Breast epithelium (tissue), 4 donors: ENCODE results near the gene AQP6. TPM values are rescaled to one million over a fixed set of nuclear protein-coding genes. Genes with fewer than 3 reads are reported as not detected.

Experiments
- DNase-seq, 2 donors: peaks; one replicate each; pipeline ENCODE4 v3.0.0-alpha.2; 2019; ENCODE audit warnings: low spot score in 2 of 2
- H3K27ac ChIP-seq, 2 donors: fragments of 200-600 bp; sonication (generic) in 1 of 2; one replicate each; pipeline ENCODE4 v1.5.1; 2016 to 2019; ENCODE audit warnings: mild to moderate bottlenecking in 1 of 2
- H3K27me3 ChIP-seq, 2 donors: fragments of 200-600 bp; sonication (generic) in 1 of 2; one replicate each; pipeline versions ENCODE4 v1.5.1 to v1.6.0; 2017 to 2019; ENCODE audit warnings: control low read depth in 1 of 2, mild to moderate bottlenecking in 1 of 2
- H3K36me3 ChIP-seq: fragments of 200-600 bp; one replicate; pipeline ENCODE4 v1.5.1; 2019
- H3K4me1 ChIP-seq, 2 donors: fragments of 200-600 bp; sonication (generic); one replicate each; pipeline ENCODE4 v1.5.1; 2016 to 2019; ENCODE audit warnings: control low read depth in 1 of 2
- H3K4me3 ChIP-seq, 3 donors: fragments of 200-600 bp; sonication (generic); 1 replicate in 2 of 3; 2 replicates in 1 of 3; pipeline ENCODE4 v1.5.1; 2016 to 2019; ENCODE audit warnings: mild to moderate bottlenecking in 3 of 3, moderate library complexity in 2 of 3
- H3K9me3 ChIP-seq, 2 donors: fragments of 200-600 bp; sonication (generic) in 1 of 2; one replicate each; pipeline ENCODE4 v1.5.1; 2016 to 2019; ENCODE audit warnings: control low read depth in 1 of 2
- CTCF ChIP-seq, 3 donors: fragments of 450-650 bp; IDR thresholded peaks; one replicate each; pipeline ENCODE4 v1.5.1; 2016 to 2017; ENCODE audit warnings: antibody characterized with exemption in 3 of 3, mild to moderate bottlenecking in 3 of 3, moderate library complexity in 3 of 3
- POLR2A ChIP-seq: fragments of 450-650 bp; IDR thresholded peaks from one replicate; pipeline ENCODE4 v1.6.1; 2016; ENCODE audit warnings: antibody characterized with exemption, mild to moderate bottlenecking, moderate library complexity
- POLR2AphosphoS5 ChIP-seq, 3 donors: sonication (generic); formaldehyde crosslinking; IDR thresholded peaks; one replicate each; pipeline ENCODE4 v1.6.1; 2017; ENCODE audit warnings: antibody characterized with exemption in 3 of 3
- intact Hi-C: fragments of 100-400 bp; cut with DNase I; formaldehyde crosslinking; loops from one replicate; pipeline ENCODE4 v1.15.1; 2023; ENCODE audit warnings: low total_unique reads
- total RNA-seq, 3 donors: library from RNA; depleted of rRNA; stranded (reverse); fragments of >200 nt; gene quantifications; one replicate each; pipeline ENCODE4 v1.1.0, GENCODE V29; 2016

AQP6 gene
- total RNA-seq, 3 donors from 2014 or later = 0.16 TPM; not detected in 2

- H3K27me3 ChIP-seq = no peaks in the 10 kb centered on the region
- H3K9me3 ChIP-seq = no peaks in the 10 kb centered on the region
- TF ChIP-seq POLR2A (no peak), CTCF (IDR thresholded peaks at IDR 0.05) (no peak), POLR2AphosphoS5 (IDR thresholded peaks at IDR 0.05) (no peak)
- no peaks in the 10 kb centered on the region for H3K36me3 ChIP-seq
- H3K4me1 ChIP-seq = no peaks in the 10 kb centered on the region
- intact Hi-C loops = loop anchor here (5.0 kb wide), 1 partner anchor 798 kb away; no protein-coding TSS in a partner anchor
- no peak overlapping the region for H3K27ac ChIP-seq
- no peak overlapping the region for H3K4me3 ChIP-seq
- DNase-seq = peak in 1 of 2 donors; percentile 14
Observed at GRCh38 chr12:49939307-49939706, 33.4 kb upstream of the AQP6 start.

- intact Hi-C loops = loop anchor here (5.0 kb wide), 1 partner anchor 798 kb away; no protein-coding TSS in a partner anchor
- no peak overlapping the region for H3K27ac ChIP-seq
- DNase-seq = peak in 1 of 2 donors; percentile 31
- no peaks in the 10 kb centered on the region for H3K4me1 ChIP-seq
- TF ChIP-seq CTCF (IDR thresholded peaks at IDR 0.05) (no peak), POLR2A (no peak), POLR2AphosphoS5 (IDR thresholded peaks at IDR 0.05) (no peak)
- H3K36me3 ChIP-seq = no peaks in the 10 kb centered on the region
- H3K9me3 ChIP-seq = no peaks in the 10 kb centered on the region
- H3K27me3 ChIP-seq = no peaks in the 10 kb centered on the region
- no peak overlapping the region for H3K4me3 ChIP-seq
Observed at GRCh38 chr12:49939707-49940106, 33.0 kb upstream of the AQP6 start.

- H3K27ac ChIP-seq = no peak overlapping the region
- H3K9me3 ChIP-seq = no peaks in the 10 kb centered on the region
- peak in 1 of 2 donors; percentile 49 for DNase-seq
- no peaks in the 10 kb centered on the region for H3K4me1 ChIP-seq
- no peaks in the 10 kb centered on the region for H3K36me3 ChIP-seq
- no peak for TF ChIP-seq POLR2A
- TF ChIP-seq POLR2AphosphoS5 (IDR thresholded peaks at IDR 0.05) = no peak
- TF ChIP-seq CTCF (IDR thresholded peaks at IDR 0.05) = no peak
- intact Hi-C loops = no loop called here
- no peaks in the 10 kb centered on the region for H3K27me3 ChIP-seq
- H3K4me3 ChIP-seq = no peak overlapping the region
Observed at GRCh38 chr12:49941556-49942511, 30.9 kb upstream of the AQP6 start.

GRCh38 chr12:49942512-49942893 is 30.2 kb upstream of the AQP6 start:
- H3K36me3 ChIP-seq = no peaks in the 10 kb centered on the region
- no peaks in the 10 kb centered on the region for H3K9me3 ChIP-seq
- DNase-seq = peak in 1 of 2 donors; percentile 25
- H3K4me3 ChIP-seq = no peak overlapping the region
- intact Hi-C loops = no loop called here
- H3K27ac ChIP-seq = no peak overlapping the region
- H3K27me3 ChIP-seq = no peaks in the 10 kb centered on the region
- TF ChIP-seq POLR2AphosphoS5 (IDR thresholded peaks at IDR 0.05) (no peak), POLR2A (no peak), CTCF (IDR thresholded peaks at IDR 0.05) (no peak)
- no peaks in the 10 kb centered on the region for H3K4me1 ChIP-seq

- intact Hi-C loops = no loop called here
- no peaks in the 10 kb centered on the region for H3K27me3 ChIP-seq
- TF ChIP-seq POLR2AphosphoS5 (IDR thresholded peaks at IDR 0.05) = no peak
- TF ChIP-seq CTCF (IDR thresholded peaks at IDR 0.05) = no peak
- TF ChIP-seq POLR2A = no peak
- peak in 1 of 2 donors; percentile 38 for DNase-seq
- no peaks in the 10 kb centered on the region for H3K9me3 ChIP-seq
- no peak overlapping the region for H3K4me3 ChIP-seq
- H3K36me3 ChIP-seq = no peaks in the 10 kb centered on the region
- H3K27ac ChIP-seq = no peak overlapping the region
- H3K4me1 ChIP-seq = no peaks in the 10 kb centered on the region
Observed at GRCh38 chr12:49942921-49943624, 29.7 kb upstream of the AQP6 start.
